GM19328 (cell line): Measurements from ENCODE around the gene RASA2.

ENCODE experiments used
- ATAC-seq: cut with Tn5 transposase; IDR thresholded peaks from one replicate; pipeline ENCODE4 v1.9.1; 2021; ENCODE audit warnings: mild to moderate bottlenecking, moderate library complexity; ENCODE audit not compliant: unreplicated experiment

The RASA2 gene

GRCh38 chr3:141661229-141662196 is 174.7 kb downstream of the RASA2 start:
- ATAC-seq, result no peak

- ATAC-seq, result no peak
These were observed 177.2 kb downstream of the RASA2 start for GRCh38 chr3:141663993-141664392.
